ENCODE data around the gene TRABD2B. TPM values are rescaled to one million over a fixed set of nuclear protein-coding genes. Genes with fewer than 3 reads are reported as not detected.

Gene TRABD2B
- polyA plus RNA-seq, 1 donor, result 3.0 TPM

DNA sequence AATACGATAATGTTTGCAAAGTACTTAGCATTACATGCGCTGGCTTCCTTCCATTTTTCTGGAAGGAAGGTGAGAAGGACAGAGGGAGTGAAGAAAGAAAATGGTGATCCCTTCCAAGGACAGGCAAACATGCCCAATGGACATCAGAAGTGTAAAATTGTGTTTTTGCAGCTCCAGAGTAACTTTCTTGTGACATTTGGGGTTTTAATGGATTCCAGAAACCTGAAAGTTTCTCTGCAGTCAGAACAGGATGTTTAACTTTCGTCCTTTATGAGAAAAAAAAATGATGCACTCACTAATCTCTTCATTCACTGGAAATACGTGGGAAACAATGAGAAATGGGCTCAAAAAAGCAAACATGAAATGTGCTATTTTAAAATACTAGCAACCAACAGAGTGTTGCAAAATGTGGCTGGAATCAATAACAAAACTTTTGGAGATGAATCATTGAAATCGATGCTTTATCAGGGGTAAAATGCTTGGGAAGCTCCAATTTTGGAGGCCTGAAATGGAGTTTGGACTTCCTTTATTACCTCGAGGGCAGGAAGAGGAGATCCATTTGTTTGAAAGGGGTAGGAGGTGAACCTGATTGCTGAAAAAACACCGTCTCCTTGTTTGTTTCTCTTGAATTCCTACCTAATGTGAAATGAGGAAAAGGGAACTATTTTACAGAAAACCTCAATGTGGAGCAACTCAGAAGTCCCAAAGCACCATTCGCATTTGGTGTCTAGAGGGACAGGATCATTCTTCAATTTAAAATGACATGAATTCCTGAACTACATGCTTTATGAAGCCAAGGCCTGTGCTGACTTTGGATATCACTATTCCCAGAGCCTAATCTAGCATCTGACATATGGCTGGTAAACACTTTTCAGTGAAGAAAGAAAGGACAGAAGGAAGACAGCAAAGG lies 129.5 kb downstream of the TRABD2B start:
- H3K27me3 ChIP-seq (ENCODE audit: control insufficient read depth, insufficient read depth, low read length), result no peaks in the 10 kb centered on the region
- peak overlapping the region; percentile 95 for H3K27ac ChIP-seq (ENCODE audit: low read length)
- peaks cover 51% of the 10 kb centered on the region for H3K4me1 ChIP-seq (ENCODE audit: control insufficient read depth, insufficient read depth, low read length)
- no peak overlapping the region for H3K4me3 ChIP-seq (ENCODE audit: low read length)
- WGBS (ENCODE audit: insufficient coverage, low lambda C conversion rate), result 33% methylated on average over 1 of the region's 8 CpGs
- no peaks in the 10 kb centered on the region for H3K36me3 ChIP-seq (ENCODE audit: control insufficient read depth, insufficient read depth, low read length)
- DNase-seq, result no peak
- H3K9me3 ChIP-seq (ENCODE audit: control insufficient read depth, low read depth, low read length), result no peaks in the 10 kb centered on the region

DNA sequence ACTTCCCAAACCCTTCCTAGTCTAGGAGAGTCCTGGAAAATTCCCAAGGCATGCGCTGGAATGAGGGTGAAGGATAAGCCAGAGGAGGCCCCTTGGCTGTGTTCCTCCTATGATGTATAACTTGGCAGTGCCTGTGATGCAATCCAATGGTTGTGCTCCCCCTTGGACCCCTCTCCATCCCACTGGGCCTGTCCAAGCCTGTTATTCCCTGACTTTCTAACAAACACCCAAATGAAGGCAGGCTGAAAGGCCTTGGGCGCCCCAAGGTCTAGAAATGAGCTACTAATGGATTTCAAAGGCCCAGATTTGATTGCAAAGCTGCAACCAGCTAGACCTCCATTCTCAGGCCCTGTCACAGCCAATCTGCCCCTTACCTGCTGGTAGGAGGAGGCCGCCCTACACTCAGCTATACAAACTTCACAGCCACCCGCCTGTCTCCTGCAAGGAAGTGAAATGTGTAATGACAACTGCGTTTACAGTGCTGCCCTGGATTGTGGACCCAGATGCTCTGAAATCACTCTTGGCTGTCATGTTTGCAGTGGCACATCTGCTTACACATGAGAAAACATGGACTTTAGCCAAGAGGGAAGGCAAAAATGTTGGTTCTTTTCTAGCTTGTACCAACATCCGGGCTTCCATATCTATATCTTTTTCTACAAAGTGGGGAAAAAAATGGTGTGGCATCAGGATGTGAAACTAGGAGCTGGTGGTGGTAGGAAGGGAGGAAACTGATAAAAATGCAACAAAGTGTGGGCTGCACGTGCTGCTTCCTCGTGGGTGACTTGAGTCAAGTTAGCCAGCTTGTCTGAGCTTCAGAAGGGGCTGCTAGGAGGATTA lies 130.4 kb downstream of the TRABD2B start:
- Histone ChIP-seq H3K9me3 (ENCODE audit: control insufficient read depth, low read depth, low read length) (no peaks in the 10 kb centered on the region), H3K27ac (ENCODE audit: low read length) (peak overlapping the region; percentile 95), H3K27me3 (ENCODE audit: control insufficient read depth, insufficient read depth, low read length) (no peaks in the 10 kb centered on the region), H3K36me3 (ENCODE audit: control insufficient read depth, insufficient read depth, low read length) (no peaks in the 10 kb centered on the region), H3K4me1 (ENCODE audit: control insufficient read depth, insufficient read depth, low read length) (peaks cover 42% of the 10 kb centered on the region), H3K4me3 (ENCODE audit: low read length) (no peak overlapping the region)
- 20% methylated on average over 1 of the region's 8 CpGs for WGBS (ENCODE audit: insufficient coverage, low lambda C conversion rate)
- peak; percentile 76 to 88 for DNase-seq

DNA sequence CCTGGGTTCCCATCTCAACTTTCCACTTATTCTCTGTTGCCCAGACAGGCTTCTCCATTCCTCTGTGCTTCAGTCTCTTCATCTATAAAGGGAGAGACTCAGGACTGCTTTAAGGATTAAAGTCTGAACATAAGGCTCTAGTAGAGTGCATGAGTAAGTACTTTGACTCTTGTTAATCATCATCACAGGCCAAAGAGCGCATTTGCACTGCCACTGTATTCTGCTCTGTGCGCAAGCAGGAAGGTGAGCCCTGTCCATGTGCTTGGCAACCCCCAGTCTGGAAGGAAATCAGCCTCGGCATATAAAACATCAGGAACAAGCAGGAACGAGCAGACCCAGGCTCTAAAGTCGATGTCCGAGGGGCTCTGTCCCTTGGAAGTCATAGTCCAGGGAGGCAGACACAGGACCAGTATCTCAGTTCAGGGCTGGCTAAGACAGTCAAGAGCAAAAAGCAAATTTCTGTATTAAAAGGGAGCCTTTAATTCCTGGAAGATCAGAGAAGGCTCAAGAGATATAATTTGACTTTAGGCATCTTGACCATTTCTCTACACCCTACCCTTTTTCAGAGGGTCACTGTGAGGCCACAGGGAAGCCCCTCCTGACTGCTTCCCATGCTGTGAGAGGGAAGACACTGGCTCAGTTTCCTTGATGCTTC lies 131.2 kb downstream of the TRABD2B start:
- peaks cover 3% of the 10 kb centered on the region for H3K9me3 ChIP-seq (ENCODE audit: control insufficient read depth, low read depth, low read length)
- H3K27me3 ChIP-seq (ENCODE audit: control insufficient read depth, insufficient read depth, low read length), result no peaks in the 10 kb centered on the region
- H3K4me1 ChIP-seq (ENCODE audit: control insufficient read depth, insufficient read depth, low read length), result peaks cover 34% of the 10 kb centered on the region
- H3K4me3 ChIP-seq (ENCODE audit: low read length), result no peak overlapping the region
- H3K36me3 ChIP-seq (ENCODE audit: control insufficient read depth, insufficient read depth, low read length), result no peaks in the 10 kb centered on the region
- WGBS (ENCODE audit: insufficient coverage, low lambda C conversion rate), result no CpG with 5 or more reads among the region's 6 CpGs
- H3K27ac ChIP-seq (ENCODE audit: low read length), result peak overlapping the region; percentile 95
- peak; percentile 92 to 96 for DNase-seq

DNA sequence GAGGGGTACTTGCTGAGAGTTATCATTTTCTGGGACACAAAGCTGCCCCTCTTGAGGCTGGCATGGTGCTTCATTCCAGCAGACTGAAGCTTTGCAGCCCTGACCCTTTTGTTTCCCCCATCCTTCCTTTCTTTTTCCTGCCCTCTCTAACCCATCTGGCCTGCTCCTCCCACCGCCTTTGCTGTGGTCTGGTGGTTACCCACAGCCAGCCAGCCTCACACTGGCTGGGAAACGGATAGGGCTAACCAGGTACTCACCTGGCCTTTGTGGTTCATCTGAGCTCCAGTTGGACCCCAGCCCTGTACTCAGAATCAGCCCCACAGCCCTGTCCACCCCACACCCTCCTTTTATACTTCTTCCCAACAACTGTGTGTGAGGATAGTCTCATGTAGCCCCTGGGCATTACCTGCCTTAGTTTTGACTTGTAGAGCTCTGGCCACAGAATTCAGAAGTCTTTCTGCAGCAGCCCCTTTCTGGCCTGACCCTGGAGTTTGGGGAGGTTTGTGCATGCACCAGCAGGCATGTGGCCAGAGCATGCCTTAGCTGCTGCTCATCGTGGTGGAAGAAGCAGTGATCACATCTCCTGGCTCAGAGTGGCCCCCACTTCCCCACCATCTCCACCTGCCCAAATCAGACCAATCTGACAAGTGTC lies 138.0 kb downstream of the TRABD2B start:
- Histone ChIP-seq H3K36me3 (ENCODE audit: control insufficient read depth, insufficient read depth, low read length) (no peaks in the 10 kb centered on the region), H3K27me3 (ENCODE audit: control insufficient read depth, insufficient read depth, low read length) (no peaks in the 10 kb centered on the region), H3K27ac (ENCODE audit: low read length) (no peak overlapping the region), H3K4me1 (ENCODE audit: control insufficient read depth, insufficient read depth, low read length) (peaks cover 4% of the 10 kb centered on the region), H3K4me3 (ENCODE audit: low read length) (no peak overlapping the region), H3K9me3 (ENCODE audit: control insufficient read depth, low read depth, low read length) (peaks cover 3% of the 10 kb centered on the region)
- DNase-seq, result no peak
- no CpG with 5 or more reads among the region's 3 CpGs for WGBS (ENCODE audit: insufficient coverage, low lambda C conversion rate)

DNA sequence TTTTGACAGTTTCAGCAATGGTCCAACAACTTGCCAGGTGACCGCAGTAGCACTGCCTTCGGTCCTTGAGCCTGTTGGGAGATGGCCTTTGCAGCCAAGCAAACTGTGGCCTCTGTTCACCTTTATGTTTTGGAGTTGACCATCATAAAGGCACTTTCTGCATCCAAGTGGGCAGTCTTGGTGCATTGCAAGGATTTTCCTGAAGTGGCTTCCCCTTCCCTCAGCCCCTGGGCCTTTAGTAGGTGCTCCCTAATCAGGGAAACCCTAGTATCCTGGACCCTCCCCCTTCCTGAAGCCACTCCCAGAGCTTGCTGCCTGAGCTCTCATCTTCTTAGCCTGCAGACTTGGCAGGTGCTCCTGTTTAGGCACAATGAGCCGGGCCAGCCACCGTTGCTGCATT lies 140.2 kb downstream of the TRABD2B start:
- Histone ChIP-seq H3K4me3 (ENCODE audit: low read length) (no peak overlapping the region), H3K36me3 (ENCODE audit: control insufficient read depth, insufficient read depth, low read length) (no peaks in the 10 kb centered on the region), H3K4me1 (ENCODE audit: control insufficient read depth, insufficient read depth, low read length) (peaks cover 4% of the 10 kb centered on the region), H3K9me3 (ENCODE audit: control insufficient read depth, low read depth, low read length) (peaks cover 3% of the 10 kb centered on the region), H3K27ac (ENCODE audit: low read length) (no peak overlapping the region), H3K27me3 (ENCODE audit: control insufficient read depth, insufficient read depth, low read length) (no peaks in the 10 kb centered on the region)
- no peak for DNase-seq
- WGBS (ENCODE audit: insufficient coverage, low lambda C conversion rate), result no CpG with 5 or more reads among the region's 4 CpGs

DNA sequence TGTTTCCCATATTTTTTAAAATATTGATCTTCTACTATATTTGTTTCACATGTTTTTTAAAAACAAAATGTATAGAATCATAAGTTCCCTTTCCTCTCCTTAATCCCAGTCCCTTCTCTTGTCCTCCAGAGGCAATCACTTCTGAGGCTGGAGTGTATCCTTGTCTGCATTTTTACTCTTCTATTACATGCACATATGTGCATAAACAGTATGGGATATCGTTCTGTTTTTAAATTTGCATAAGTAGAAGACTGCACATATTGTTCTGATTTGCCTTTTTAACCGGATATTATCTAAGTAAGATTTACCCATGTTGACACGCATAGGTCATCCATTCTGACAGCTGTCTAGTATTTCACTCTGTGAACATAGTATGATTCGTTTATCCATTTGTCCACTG lies 142.0 kb downstream of the TRABD2B start:
- H3K36me3 ChIP-seq (ENCODE audit: control insufficient read depth, insufficient read depth, low read length), result no peaks in the 10 kb centered on the region
- H3K4me3 ChIP-seq (ENCODE audit: low read length), result no peak overlapping the region
- no peak overlapping the region for H3K27ac ChIP-seq (ENCODE audit: low read length)
- no peaks in the 10 kb centered on the region for H3K9me3 ChIP-seq (ENCODE audit: control insufficient read depth, low read depth, low read length)
- DNase-seq, result no peak
- WGBS (ENCODE audit: insufficient coverage, low lambda C conversion rate), result 93% methylated on average over 2 of the region's 4 CpGs
- H3K4me1 ChIP-seq (ENCODE audit: control insufficient read depth, insufficient read depth, low read length), result peaks cover 6% of the 10 kb centered on the region
- no peaks in the 10 kb centered on the region for H3K27me3 ChIP-seq (ENCODE audit: control insufficient read depth, insufficient read depth, low read length)

DNA sequence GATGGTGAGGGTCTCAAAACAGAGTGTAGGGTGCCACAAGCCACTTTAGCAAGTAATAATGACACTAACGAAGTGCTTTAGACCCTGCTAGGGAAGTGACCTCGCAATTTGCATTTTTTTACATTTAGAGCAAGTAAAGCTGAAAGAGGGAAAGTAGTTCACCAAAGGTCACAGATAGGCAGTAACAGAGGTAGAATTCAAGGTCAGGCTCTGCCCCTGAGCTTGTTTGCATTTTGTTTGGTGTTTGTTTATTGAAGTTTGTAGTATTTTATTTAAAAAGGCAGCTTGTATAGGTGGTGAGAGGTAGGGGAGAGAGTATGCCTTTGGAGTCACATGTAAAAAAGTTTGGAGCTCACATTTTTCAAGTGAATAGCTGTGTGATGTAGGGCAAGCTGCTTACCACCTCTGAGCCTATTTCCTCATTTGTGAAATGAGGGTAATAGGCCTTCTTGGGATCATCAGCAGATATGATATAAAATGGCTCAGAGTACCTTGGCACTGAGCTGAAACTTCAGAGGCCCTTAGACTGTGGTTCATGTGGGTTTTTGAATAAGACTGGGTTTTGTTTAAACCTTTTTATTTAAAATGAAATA lies 142.5 kb downstream of the TRABD2B start:
- WGBS (ENCODE audit: insufficient coverage, low lambda C conversion rate), result no CpG with 5 or more reads among the region's 2 CpGs
- Histone ChIP-seq H3K4me1 (ENCODE audit: control insufficient read depth, insufficient read depth, low read length) (peaks cover 8% of the 10 kb centered on the region), H3K27ac (ENCODE audit: low read length) (no peak overlapping the region), H3K9me3 (ENCODE audit: control insufficient read depth, low read depth, low read length) (no peaks in the 10 kb centered on the region), H3K27me3 (ENCODE audit: control insufficient read depth, insufficient read depth, low read length) (no peaks in the 10 kb centered on the region), H3K36me3 (ENCODE audit: control insufficient read depth, insufficient read depth, low read length) (no peaks in the 10 kb centered on the region), H3K4me3 (ENCODE audit: low read length) (no peak overlapping the region)
- DNase-seq, result no peak

DNA sequence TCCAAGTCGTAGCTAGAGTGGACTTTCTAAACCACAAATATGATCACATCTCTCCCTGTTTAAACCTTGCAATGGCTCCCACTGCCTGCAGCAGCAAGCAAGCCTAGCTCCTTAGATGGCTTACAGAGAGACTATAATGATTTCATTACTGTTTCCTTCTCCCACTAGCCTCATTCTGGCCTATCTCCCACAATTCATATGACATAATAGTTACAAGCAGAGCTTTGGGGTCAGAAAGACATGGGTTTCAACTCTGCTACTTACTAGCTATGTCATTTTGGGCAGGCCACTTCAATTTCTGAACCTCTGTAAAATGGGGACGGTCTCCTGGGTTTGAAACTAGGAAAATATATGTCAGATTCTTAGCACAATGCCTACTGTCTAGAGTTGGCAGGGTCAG lies 143.3 kb downstream of the TRABD2B start:
- DNase-seq, result no peak
- no peak overlapping the region for H3K4me3 ChIP-seq (ENCODE audit: low read length)
- H3K36me3 ChIP-seq (ENCODE audit: control insufficient read depth, insufficient read depth, low read length), result no peaks in the 10 kb centered on the region
- no peaks in the 10 kb centered on the region for H3K27me3 ChIP-seq (ENCODE audit: control insufficient read depth, insufficient read depth, low read length)
- H3K27ac ChIP-seq (ENCODE audit: low read length), result no peak overlapping the region
- H3K4me1 ChIP-seq (ENCODE audit: control insufficient read depth, insufficient read depth, low read length), result peaks cover 16% of the 10 kb centered on the region
- WGBS (ENCODE audit: insufficient coverage, low lambda C conversion rate), result no CpG with 5 or more reads among the region's 2 CpGs
- no peaks in the 10 kb centered on the region for H3K9me3 ChIP-seq (ENCODE audit: control insufficient read depth, low read depth, low read length)

DNA sequence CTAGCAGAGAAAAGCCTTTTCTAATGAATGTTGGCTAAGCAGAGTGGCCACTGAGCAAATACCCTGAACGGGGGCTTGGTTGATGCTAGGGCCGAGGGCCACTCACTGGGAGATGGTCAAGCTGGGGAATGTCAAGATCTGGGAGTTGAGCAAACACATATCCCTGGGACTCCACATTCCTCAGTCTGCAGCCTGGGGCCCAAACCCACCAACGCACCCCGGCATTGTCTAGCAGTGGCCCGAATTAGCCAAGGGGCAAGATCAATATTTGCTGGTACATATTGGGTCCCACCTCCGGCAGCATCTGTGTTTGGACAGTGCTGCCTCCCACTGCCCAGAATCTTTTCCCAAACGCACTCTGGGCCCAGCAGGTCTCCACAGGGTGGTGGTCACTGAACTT lies 144.1 kb downstream of the TRABD2B start:
- no peaks in the 10 kb centered on the region for H3K27me3 ChIP-seq (ENCODE audit: control insufficient read depth, insufficient read depth, low read length)
- H3K4me3 ChIP-seq (ENCODE audit: low read length), result no peak overlapping the region
- no peak overlapping the region for H3K27ac ChIP-seq (ENCODE audit: low read length)
- H3K9me3 ChIP-seq (ENCODE audit: control insufficient read depth, low read depth, low read length), result no peaks in the 10 kb centered on the region
- no peak for DNase-seq
- H3K4me1 ChIP-seq (ENCODE audit: control insufficient read depth, insufficient read depth, low read length), result peaks cover 23% of the 10 kb centered on the region
- WGBS (ENCODE audit: insufficient coverage, low lambda C conversion rate), result no CpG with 5 or more reads among the region's 7 CpGs
- no peaks in the 10 kb centered on the region for H3K36me3 ChIP-seq (ENCODE audit: control insufficient read depth, insufficient read depth, low read length)
